ENCODE measurements around the gene GCK.
A peak's percentile ranks its signal among the peaks of the same experiment; 100 is the strongest.

Gene GCK

GRCh38 chr7:44152971-44153947 is 36.0 kb downstream of the GCK start:
- H3K4me1 ChIP-seq (ENCODE audit: control insufficient read depth, low read depth, low read length), result no peaks in the 10 kb centered on the region
- H3K23ac ChIP-seq (ENCODE audit: low read length), result no peak overlapping the region
- no peak overlapping the region for H3K4me2 ChIP-seq (ENCODE audit: low read length)
- H3K4ac ChIP-seq (ENCODE audit: low read depth, low read length), result no peak overlapping the region
- H2BK5ac ChIP-seq (ENCODE audit: low read length), result no peak overlapping the region
- H3K79me1 ChIP-seq (ENCODE audit: low read length), result no peaks in the 10 kb centered on the region
- DNase-seq, result peak; percentile 15
- WGBS (ENCODE audit: extremely low coverage, insufficient coverage, low lambda C conversion rate), result no CpG with 5 or more reads among the region's 22 CpGs
- no peak overlapping the region for H3K27ac ChIP-seq (ENCODE audit: low read depth, low read length)
- no peak overlapping the region for H3K56ac ChIP-seq (ENCODE audit: low read length)
- no peak overlapping the region for H3K9ac ChIP-seq (ENCODE audit: low read length)
- no peak overlapping the region for H3K4me3 ChIP-seq (ENCODE audit: low read length)
- no peaks in the 10 kb centered on the region for H3K36me3 ChIP-seq (ENCODE audit: control insufficient read depth, insufficient read depth, low read length)
- H3K27me3 ChIP-seq (ENCODE audit: insufficient read depth, low read length, poor library complexity), result no peaks in the 10 kb centered on the region
- no peak overlapping the region for H2BK15ac ChIP-seq (replicated peaks; ENCODE audit: low read depth)
- H3K79me2 ChIP-seq (ENCODE audit: control insufficient read depth, insufficient read depth, low read length), result no peaks in the 10 kb centered on the region
- no peak overlapping the region for H4K5ac ChIP-seq (ENCODE audit: low read length)
- no peak overlapping the region for H4K8ac ChIP-seq (ENCODE audit: low read depth, low read length)
- H2AK5ac ChIP-seq (ENCODE audit: low read length), result no peak overlapping the region
- H2BK120ac ChIP-seq (ENCODE audit: low read depth, low read length), result no peak overlapping the region
- H3K18ac ChIP-seq (ENCODE audit: low read length), result no peak overlapping the region

GRCh38 chr7:44151956-44152355 is 37.3 kb downstream of the GCK start:
- Histone ChIP-seq H3K79me1 (ENCODE audit: low read length) (no peaks in the 10 kb centered on the region), H3K4me3 (ENCODE audit: low read length) (no peak overlapping the region), H3K4me1 (ENCODE audit: control insufficient read depth, low read depth, low read length) (no peaks in the 10 kb centered on the region), H4K8ac (ENCODE audit: low read depth, low read length) (no peak overlapping the region), H2BK120ac (ENCODE audit: low read depth, low read length) (no peak overlapping the region), H3K18ac (ENCODE audit: low read length) (no peak overlapping the region), H3K79me2 (ENCODE audit: control insufficient read depth, insufficient read depth, low read length) (no peaks in the 10 kb centered on the region), H3K27me3 (ENCODE audit: insufficient read depth, low read length, poor library complexity) (no peaks in the 10 kb centered on the region), H3K56ac (ENCODE audit: low read length) (no peak overlapping the region), H4K5ac (ENCODE audit: low read length) (no peak overlapping the region), H3K23ac (ENCODE audit: low read length) (no peak overlapping the region), H2BK15ac (replicated peaks; ENCODE audit: low read depth) (no peak overlapping the region), H2AK5ac (ENCODE audit: low read length) (no peak overlapping the region), H3K36me3 (ENCODE audit: control insufficient read depth, insufficient read depth, low read length) (no peaks in the 10 kb centered on the region), H3K4me2 (ENCODE audit: low read length) (no peak overlapping the region), H2BK5ac (ENCODE audit: low read length) (no peak overlapping the region), H3K9ac (ENCODE audit: low read length) (no peak overlapping the region), H3K4ac (ENCODE audit: low read depth, low read length) (no peak overlapping the region), H3K27ac (ENCODE audit: low read depth, low read length) (no peak overlapping the region)
- WGBS (ENCODE audit: extremely low coverage, insufficient coverage, low lambda C conversion rate), result no CpG with 5 or more reads among the region's 9 CpGs
- no peak for DNase-seq

- H3K27ac ChIP-seq (ENCODE audit: low read depth, low read length), result no peak overlapping the region
- H3K79me1 ChIP-seq (ENCODE audit: low read length), result no peaks in the 10 kb centered on the region
- H3K79me2 ChIP-seq (ENCODE audit: control insufficient read depth, insufficient read depth, low read length), result no peaks in the 10 kb centered on the region
- no peak overlapping the region for H4K8ac ChIP-seq (ENCODE audit: low read depth, low read length)
- WGBS (ENCODE audit: extremely low coverage, insufficient coverage, low lambda C conversion rate), result no CpG with 5 or more reads among the region's 16 CpGs
- H3K4me1 ChIP-seq (ENCODE audit: control insufficient read depth, low read depth, low read length), result no peaks in the 10 kb centered on the region
- no peaks in the 10 kb centered on the region for H3K36me3 ChIP-seq (ENCODE audit: control insufficient read depth, insufficient read depth, low read length)
- H3K56ac ChIP-seq (ENCODE audit: low read length), result no peak overlapping the region
- no peak overlapping the region for H2BK120ac ChIP-seq (ENCODE audit: low read depth, low read length)
- no peak overlapping the region for H2AK5ac ChIP-seq (ENCODE audit: low read length)
- H3K23ac ChIP-seq (ENCODE audit: low read length), result no peak overlapping the region
- H3K4me3 ChIP-seq (ENCODE audit: low read length), result no peak overlapping the region
- H3K9ac ChIP-seq (ENCODE audit: low read length), result no peak overlapping the region
- H4K5ac ChIP-seq (ENCODE audit: low read length), result no peak overlapping the region
- no peak overlapping the region for H2BK15ac ChIP-seq (replicated peaks; ENCODE audit: low read depth)
- DNase-seq, result no peak
- no peak overlapping the region for H3K4me2 ChIP-seq (ENCODE audit: low read length)
- H2BK5ac ChIP-seq (ENCODE audit: low read length), result no peak overlapping the region
- no peaks in the 10 kb centered on the region for H3K27me3 ChIP-seq (ENCODE audit: insufficient read depth, low read length, poor library complexity)
- no peak overlapping the region for H3K18ac ChIP-seq (ENCODE audit: low read length)
- H3K4ac ChIP-seq (ENCODE audit: low read depth, low read length), result no peak overlapping the region
These were observed 38.0 kb downstream of the GCK start for GRCh38 chr7:44150966-44151941.

GRCh38 chr7:44150466-44150832 is 38.8 kb downstream of the GCK start:
- no peak overlapping the region for H2BK120ac ChIP-seq (ENCODE audit: low read depth, low read length)
- H3K23ac ChIP-seq (ENCODE audit: low read length), result no peak overlapping the region
- WGBS (ENCODE audit: extremely low coverage, insufficient coverage, low lambda C conversion rate), result no CpG with 5 or more reads among the region's 5 CpGs
- H3K18ac ChIP-seq (ENCODE audit: low read length), result no peak overlapping the region
- H2AK5ac ChIP-seq (ENCODE audit: low read length), result no peak overlapping the region
- H3K27me3 ChIP-seq (ENCODE audit: insufficient read depth, low read length, poor library complexity), result no peaks in the 10 kb centered on the region
- no peak overlapping the region for H3K4ac ChIP-seq (ENCODE audit: low read depth, low read length)
- no peak overlapping the region for H3K27ac ChIP-seq (ENCODE audit: low read depth, low read length)
- no peak overlapping the region for H2BK15ac ChIP-seq (replicated peaks; ENCODE audit: low read depth)
- no peak overlapping the region for H2BK5ac ChIP-seq (ENCODE audit: low read length)
- H3K36me3 ChIP-seq (ENCODE audit: control insufficient read depth, insufficient read depth, low read length), result no peaks in the 10 kb centered on the region
- no peaks in the 10 kb centered on the region for H3K79me1 ChIP-seq (ENCODE audit: low read length)
- no peaks in the 10 kb centered on the region for H3K4me1 ChIP-seq (ENCODE audit: control insufficient read depth, low read depth, low read length)
- no peak overlapping the region for H3K4me2 ChIP-seq (ENCODE audit: low read length)
- no peak overlapping the region for H4K5ac ChIP-seq (ENCODE audit: low read length)
- DNase-seq, result no peak
- H3K9ac ChIP-seq (ENCODE audit: low read length), result no peak overlapping the region
- H3K79me2 ChIP-seq (ENCODE audit: control insufficient read depth, insufficient read depth, low read length), result no peaks in the 10 kb centered on the region
- H3K4me3 ChIP-seq (ENCODE audit: low read length), result no peak overlapping the region
- H4K8ac ChIP-seq (ENCODE audit: low read depth, low read length), result no peak overlapping the region
- no peak overlapping the region for H3K56ac ChIP-seq (ENCODE audit: low read length)

GRCh38 chr7:44149571-44150465 is 39.4 kb downstream of the GCK start:
- H2BK5ac ChIP-seq (ENCODE audit: low read length), result no peak overlapping the region
- H3K79me2 ChIP-seq (ENCODE audit: control insufficient read depth, insufficient read depth, low read length), result no peaks in the 10 kb centered on the region
- no peak overlapping the region for H3K4me3 ChIP-seq (ENCODE audit: low read length)
- no peaks in the 10 kb centered on the region for H3K36me3 ChIP-seq (ENCODE audit: control insufficient read depth, insufficient read depth, low read length)
- H3K4me2 ChIP-seq (ENCODE audit: low read length), result no peak overlapping the region
- no peak overlapping the region for H2AK5ac ChIP-seq (ENCODE audit: low read length)
- H3K27me3 ChIP-seq (ENCODE audit: insufficient read depth, low read length, poor library complexity), result no peaks in the 10 kb centered on the region
- no peak overlapping the region for H3K23ac ChIP-seq (ENCODE audit: low read length)
- H3K79me1 ChIP-seq (ENCODE audit: low read length), result no peaks in the 10 kb centered on the region
- H3K4ac ChIP-seq (ENCODE audit: low read depth, low read length), result no peak overlapping the region
- DNase-seq, result no peak
- WGBS (ENCODE audit: extremely low coverage, insufficient coverage, low lambda C conversion rate), result no CpG with 5 or more reads among the region's 18 CpGs
- H3K9ac ChIP-seq (ENCODE audit: low read length), result no peak overlapping the region
- no peak overlapping the region for H3K56ac ChIP-seq (ENCODE audit: low read length)
- H3K27ac ChIP-seq (ENCODE audit: low read depth, low read length), result no peak overlapping the region
- no peaks in the 10 kb centered on the region for H3K4me1 ChIP-seq (ENCODE audit: control insufficient read depth, low read depth, low read length)
- no peak overlapping the region for H4K5ac ChIP-seq (ENCODE audit: low read length)
- H2BK120ac ChIP-seq (ENCODE audit: low read depth, low read length), result no peak overlapping the region
- no peak overlapping the region for H3K18ac ChIP-seq (ENCODE audit: low read length)
- no peak overlapping the region for H4K8ac ChIP-seq (ENCODE audit: low read depth, low read length)
- H2BK15ac ChIP-seq (replicated peaks; ENCODE audit: low read depth), result no peak overlapping the region

Data from mesendoderm (in vitro differentiated cells).